GM19328 (cell line): Measurements from ENCODE around the gene RAB7B.

Source experiments
- ATAC-seq: cut with Tn5 transposase; IDR thresholded peaks from one replicate; pipeline ENCODE4 v1.9.1; 2021; ENCODE audit warnings: mild to moderate bottlenecking, moderate library complexity; ENCODE audit not compliant: unreplicated experiment

RAB7B gene

DNA sequence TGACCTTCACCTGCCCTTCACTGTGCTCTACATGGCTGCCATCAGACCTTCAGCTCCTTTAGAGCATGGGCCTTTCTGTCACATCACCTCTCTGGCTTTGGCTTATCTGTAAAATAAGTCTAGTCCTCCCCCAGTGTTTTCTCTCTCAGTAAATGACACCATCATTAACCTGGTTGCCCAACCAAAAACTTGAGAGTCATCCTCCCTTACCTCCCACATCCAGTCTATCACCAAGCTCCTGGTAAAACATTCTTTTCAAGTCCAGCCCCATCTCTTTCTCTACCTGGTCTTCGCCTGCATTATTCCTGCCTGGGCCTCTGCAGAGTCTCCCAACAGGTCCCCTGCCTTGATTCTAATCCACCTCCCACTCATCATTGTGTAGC lies 73.0 kb downstream of the RAB7B start:
- ATAC-seq = no peak

DNA sequence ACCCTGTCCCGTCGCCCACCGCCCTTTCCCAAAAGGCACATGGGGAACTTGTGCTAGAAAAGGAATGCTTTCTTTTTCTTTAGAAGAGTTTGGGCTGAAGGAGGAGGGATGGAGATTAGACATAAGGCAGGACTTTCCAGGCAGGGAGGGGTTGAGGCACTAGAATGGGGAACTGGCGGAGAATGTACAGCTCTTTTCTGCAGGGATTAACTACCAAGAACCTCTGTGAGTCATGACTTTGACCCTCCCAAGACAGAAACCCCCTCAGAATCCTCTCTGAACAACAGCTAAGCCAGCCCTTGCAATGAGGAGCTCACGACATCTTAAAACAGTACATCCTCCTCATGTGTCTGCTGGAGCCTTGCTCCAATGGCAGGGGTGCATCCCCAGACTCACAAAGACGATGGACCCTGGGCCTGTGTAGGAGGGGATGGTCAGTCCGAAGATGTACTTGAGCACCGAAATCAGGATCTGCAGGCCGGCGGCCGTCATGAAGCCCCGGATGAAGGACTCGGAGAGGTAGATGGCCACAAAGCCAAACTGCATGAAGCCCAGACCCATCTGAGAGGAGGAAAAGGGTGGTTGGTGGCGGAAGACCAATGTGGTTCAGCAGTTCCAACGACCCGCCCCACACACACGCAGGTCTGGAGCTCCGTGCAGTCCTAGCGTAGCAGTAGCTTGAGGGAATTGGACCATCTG lies 73.5 kb downstream of the RAB7B start:
- no peak for ATAC-seq

DNA sequence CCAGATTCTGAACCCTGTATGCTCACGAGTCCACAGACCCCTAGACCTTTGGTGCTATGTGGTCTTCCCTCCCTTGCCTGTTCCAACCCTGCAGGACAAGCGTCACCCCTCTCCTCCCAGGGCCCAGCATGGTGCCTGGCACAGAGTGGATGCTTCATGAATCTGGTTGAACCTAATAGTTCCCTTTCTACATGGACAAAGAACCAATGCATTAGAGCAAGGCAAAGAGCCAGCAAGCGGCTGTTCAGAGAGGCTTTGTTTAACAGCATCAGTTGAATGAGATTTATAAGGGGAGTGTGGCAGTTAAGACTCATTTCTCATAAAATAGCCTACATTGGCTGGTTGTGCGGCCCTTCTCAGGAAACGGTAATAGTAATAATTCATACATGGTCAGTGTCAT lies 74.9 kb downstream of the RAB7B start:
- ATAC-seq = no peak

DNA sequence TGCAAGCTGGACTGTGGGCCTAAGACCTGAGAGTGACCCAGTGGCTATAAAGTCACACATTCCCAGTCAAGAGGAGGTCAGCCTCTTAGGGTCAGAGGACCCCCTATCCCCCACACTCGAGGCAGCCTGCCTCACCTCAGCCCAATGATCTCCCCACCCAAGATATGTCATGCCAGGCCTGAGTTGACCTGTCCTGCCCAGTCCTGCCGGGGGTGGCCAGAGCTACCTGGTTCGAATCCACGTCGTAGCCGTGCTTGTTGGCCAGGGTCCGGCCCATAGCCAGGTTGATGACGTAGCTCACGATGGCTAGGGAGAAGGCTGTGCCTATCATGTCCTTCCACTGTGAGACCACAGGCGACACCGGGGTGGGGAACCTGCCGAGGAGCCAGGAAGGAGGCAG lies 75.5 kb downstream of the RAB7B start:
- ATAC-seq = no peak

- no peak for ATAC-seq
These were observed 75.9 kb downstream of the RAB7B start for GRCh38 chr1:205927247-205927646.
